NCI-H510A (cell line): ENCODE results near the gene BRI3.

ENCODE experiments used
- DNase-seq: peaks from one replicate; lab custom pipeline; 2025; lab: John Stamatoyannopoulos, UW

The BRI3 gene

GRCh38 chr7:98252425-98253054 lies 28.9 kb upstream of the BRI3 start:
- DNase-seq: no peak

GRCh38 chr7:98254516-98254915 lies 27.0 kb upstream of the BRI3 start:
- DNase-seq: no peak

GRCh38 chr7:98254951-98255610 lies 26.4 kb upstream of the BRI3 start:
- DNase-seq: no peak

DNA sequence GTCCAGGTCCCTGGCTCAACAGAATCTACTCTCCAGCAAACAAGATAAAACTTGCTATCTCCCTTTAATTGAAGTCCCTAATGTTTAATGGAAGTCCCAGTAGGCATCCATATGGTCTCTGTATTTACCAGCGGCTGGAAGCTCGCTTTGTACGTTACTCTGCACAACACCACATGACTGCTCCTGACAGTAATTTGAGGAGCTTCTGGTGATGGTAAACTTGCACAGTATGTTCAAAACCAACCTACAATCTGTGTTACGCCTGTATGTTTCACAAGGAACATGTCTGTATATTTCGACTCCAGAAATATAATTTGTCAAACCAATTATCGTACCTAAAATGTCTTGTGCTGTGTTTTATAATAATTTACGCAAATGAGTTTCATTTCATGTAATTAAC lies 25.1 kb upstream of the BRI3 start:
- no peak for DNase-seq

DNA sequence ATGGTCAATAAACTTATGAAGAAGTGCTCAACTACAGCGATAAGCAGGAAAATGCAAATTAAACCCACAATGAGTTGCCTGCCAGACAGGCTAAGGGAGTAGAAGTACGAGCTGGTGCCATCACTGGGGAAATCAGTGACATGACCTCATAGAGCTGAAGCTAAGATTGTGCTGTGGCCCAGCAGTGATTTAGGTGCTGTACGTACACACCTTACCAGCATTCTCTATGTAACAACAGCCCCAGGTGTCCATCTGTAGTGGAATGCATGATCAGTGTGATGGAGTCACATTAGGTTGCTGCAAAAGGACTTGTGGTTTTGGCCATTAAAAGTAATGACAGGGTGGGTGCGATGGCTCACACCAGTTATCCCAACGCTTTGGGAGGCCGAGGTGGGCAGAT lies 23.8 kb upstream of the BRI3 start:
- DNase-seq: no peak

- no peak for DNase-seq
These were observed 15.6 kb upstream of the BRI3 start for GRCh38 chr7:98265841-98266271.

- DNase-seq: no peak
These were observed 14.6 kb upstream of the BRI3 start for GRCh38 chr7:98266840-98267239.

- no peak for DNase-seq
These were observed 14.2 kb upstream of the BRI3 start for GRCh38 chr7:98267303-98267702.

DNA sequence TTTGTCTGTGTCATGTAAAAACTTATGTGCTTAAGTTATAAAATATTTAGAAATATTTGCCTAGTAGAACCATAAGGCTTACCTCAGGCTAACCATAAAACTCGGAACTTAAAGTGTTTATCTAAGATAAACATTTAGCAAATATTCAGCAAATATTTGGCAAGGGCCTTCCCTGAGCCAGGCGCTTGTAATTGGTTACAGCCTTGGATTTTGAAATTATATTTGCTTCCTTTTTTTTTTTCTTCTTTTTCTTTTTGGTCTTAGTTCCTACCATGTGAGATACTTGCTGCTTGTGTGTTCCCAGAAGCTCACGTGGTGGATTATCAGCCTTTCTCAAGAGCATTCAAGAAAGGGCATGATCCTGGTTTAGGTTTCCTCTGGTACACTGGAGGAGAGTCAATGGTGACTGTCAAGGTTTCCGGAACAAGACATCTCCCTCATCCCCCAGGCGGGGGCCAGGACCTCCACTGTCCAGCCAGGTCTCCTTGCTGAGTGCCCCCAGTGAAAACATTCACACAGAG lies 5.2 kb upstream of the BRI3 start:
- no peak for DNase-seq

DNA sequence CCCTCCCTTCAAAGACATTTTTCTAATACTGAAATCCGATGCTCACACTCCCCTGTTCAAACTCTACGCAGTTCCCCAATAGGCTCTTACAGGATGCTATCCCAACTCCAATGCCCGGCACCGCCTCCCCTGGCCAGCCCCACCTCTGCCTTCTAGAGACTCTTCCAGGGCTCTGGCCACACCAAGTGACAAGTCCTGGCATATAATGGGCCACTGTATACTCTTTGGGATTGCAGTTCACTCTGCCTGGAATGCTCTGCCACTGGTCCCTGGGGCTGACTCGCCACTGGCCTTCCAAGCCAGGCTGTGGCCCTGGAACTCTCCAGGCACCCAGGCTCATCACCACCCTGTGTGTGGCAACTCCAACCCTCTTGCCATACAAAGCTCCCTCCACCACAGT lies 3.1 kb upstream of the BRI3 start:
- no peak for DNase-seq

- no peak for DNase-seq
These were observed 2.5 kb upstream of the BRI3 start for GRCh38 chr7:98278936-98279335.

DNA sequence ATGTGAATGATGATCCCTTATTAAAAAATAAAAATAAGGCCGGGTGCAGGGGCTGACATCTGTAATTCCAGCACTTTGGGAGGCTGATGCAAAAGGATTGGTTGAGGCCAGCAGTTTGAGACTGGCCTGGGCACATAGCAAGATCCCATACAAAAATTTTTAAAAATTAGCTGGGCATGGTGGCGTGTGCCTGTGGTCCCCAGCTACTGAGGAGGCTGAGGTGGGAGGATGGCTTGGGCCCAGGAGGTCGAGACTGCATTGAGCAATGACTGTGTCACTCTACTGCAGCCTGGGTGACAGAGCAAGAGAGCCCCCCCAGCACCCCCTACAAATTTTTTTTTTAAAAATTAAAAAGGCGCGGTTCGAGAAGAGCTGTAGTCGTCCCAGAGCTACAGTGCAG lies 1.2 kb upstream of the BRI3 start:
- no peak for DNase-seq

DNA sequence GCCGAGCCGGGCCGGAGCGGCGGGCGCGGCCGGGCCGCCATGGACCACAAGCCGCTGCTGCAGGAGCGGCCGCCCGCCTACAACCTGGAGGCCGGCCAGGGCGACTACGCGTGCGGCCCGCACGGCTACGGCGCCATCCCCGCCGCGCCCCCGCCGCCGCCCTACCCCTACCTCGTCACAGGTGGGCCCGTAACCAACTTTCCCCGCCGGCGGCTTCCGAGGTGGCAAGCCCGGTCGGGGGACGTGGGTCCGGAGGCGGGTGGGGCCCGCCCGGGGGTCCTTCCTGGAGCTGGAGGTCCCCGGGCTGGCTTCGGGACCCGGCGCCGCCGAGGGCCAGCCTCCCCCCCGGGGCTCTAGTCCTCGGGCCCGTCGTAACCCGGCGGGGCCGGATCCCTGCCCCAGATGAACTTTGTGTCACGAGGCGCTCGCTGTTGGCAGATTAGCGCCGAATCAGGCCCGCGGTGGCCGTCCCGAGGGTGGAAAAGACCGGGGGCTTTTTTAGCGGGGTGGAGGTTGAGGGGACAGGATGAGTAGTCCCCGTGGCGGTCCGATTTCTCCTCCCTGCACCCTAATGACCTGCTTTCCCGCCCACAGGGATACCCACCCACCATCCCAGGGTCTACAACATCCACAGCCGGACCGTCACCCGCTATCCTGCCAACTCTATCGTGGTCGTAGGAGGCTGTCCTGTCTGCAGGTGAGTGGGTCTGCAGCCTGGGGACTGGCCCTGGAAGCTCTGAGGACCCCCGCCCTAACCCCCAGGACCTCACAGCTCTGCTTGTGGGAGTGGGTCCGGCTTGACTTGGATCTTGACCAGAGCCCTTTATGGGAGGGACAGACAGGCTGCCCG lies 496 bp downstream of the BRI3 start:
- DNase-seq: no peak

DNA sequence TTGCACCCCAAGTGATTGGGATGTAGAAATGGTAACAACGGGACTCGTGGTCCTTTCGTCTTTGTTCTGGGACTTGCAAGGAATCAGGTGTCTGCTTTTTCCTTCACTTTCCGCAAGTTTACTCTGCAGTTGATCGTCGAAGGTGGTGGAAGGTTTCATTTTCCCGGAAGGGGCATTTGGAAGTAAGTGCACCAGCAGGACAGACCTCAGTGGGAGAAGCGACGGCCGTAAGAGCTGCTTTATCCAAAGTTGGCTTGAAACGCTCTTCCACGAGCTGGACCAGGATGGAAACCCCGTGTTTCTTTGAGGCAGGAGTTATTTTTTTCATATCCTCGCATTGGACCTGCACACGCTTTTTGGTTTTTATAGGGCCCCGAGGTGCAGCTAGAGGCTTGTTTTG lies 1.2 kb downstream of the BRI3 start:
- DNase-seq: no peak

- no peak for DNase-seq
These were observed 1.8 kb downstream of the BRI3 start for GRCh38 chr7:98283127-98283886.

DNA sequence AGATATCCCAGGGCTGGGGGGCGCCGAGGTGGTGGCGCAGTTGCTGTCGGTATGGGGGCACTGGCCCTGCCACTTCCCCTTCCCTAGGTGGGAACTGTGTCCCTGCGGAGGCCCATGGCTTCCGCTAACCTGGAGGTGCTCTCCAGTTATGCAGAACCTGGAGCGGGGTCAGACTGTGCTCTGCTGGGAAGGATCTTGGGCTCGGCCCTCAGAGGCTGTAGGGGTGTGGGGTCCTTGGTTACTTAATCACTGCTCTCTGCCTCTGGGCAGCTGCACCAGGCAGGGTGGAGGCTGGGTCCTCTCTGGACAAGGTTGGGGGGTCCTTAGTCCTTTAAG lies 2.4 kb downstream of the BRI3 start:
- DNase-seq: no peak

- DNase-seq: no peak
These were observed 3.0 kb downstream of the BRI3 start for GRCh38 chr7:98284335-98285036.

GRCh38 chr7:98285157-98286092 lies 3.9 kb downstream of the BRI3 start:
- no peak for DNase-seq

DNA sequence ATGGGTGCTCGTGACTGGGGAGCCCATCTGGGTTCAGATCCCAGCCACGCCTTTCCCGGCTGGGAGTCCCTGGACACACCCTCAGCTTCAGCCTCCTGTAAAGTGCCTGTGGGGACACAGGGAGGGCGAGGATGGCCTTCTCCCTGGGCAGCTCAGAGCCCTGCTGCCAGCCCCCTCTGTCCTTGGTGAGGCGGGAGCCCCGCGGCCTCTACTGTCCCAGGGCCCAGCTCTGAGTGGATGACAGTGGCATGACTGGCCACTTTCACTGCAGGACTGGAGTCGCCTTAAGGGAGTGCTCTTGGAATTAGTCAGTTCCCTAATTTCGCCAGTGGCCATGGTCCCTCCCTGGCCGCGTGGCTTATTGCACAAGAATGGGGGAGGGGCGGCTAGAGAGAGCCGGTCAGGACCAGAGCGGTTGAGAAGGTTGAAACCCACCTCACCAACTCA lies 4.6 kb downstream of the BRI3 start:
- DNase-seq: no peak

DNA sequence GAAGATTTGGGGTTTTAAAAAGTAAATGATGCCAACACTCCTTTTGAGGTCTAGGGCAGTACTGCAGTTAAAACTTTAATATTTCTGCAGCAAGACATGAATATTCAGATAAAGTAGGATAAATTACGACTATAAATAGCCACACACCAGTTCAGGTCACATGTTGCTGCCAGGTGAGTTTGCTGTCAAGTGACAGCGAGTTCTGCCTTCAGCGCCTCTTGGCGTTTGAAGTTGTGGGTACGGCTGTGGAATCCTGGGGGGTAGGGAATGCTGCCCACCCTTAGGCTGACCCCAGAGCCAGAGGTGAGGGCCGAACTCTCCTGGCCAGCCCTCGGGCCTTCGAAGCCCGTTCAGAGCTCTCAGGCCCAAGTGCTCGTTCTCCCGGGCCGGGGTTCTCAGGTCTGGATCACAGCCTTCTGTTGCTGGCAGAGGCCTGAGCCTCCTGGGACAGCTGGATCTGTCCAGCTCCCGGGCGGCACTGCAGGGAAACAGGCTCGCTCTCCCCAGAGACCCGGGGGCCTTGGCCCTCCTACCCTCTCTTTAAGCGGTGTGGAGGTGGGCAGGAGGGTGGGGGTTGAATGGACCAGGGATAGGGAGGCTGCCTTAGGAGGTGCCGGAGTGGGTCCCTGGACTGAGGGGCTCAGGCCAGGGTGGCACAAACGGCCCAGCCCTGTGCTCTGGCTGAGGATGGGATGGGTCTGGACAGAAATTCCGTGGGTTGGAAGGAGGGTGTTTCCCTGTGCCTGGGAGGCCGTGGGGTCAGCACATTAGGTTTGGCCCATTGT lies 5.4 kb downstream of the BRI3 start:
- no peak for DNase-seq
